HG03378 (cell line): ENCODE results near the gene LURAP1L.
"Not testable (repeated sequence)": the region's sequence is repeated elsewhere in the genome, so short reads cannot be mapped to it uniquely, and the experiment has no call there.

Experiments
- ATAC-seq: cut with Tn5 transposase; IDR thresholded peaks from one replicate; pipeline ENCODE4 v1.9.1; 2021; ENCODE audit warnings: mild to moderate bottlenecking, moderate library complexity; ENCODE audit not compliant: unreplicated experiment

LURAP1L gene

DNA sequence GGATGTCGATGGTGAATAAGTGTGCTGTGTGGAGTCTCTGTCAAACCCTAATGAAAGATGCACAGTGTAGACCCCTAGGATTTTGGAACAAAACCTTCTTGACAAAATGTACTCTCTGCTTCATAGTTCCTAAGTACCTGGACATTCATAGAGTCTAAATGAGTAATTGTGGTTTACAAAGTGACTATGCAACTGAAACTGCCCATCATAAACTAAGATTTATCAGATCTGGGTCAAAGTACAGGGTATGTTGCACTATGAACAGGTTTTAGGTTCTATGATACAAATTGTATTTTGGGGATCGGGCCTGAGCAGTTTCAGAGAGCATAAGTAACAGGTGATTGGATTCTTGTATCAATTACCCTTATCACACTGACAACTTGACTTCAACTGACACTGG, 79.4 kb downstream of the LURAP1L start:
- ATAC-seq, result no peak

DNA sequence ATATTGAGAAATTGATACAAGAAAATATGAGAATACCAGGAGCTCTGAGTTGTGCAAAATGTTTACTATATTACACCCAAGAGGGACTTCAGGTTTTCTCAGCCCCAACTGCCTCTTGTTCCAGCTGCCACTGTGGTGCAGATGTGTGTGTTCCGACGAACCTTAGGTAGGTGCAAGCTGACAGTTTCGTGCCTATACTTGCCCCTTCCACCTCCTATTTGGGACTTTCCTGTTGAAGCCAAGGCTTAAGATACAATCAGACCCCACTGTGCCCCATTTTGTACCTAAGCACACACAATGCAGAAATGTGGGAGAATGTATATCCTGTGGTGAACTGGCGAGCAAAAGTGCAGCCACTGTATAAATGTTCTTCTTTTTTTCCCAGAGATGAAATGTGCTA, 80.2 kb downstream of the LURAP1L start:
- no peak for ATAC-seq

DNA sequence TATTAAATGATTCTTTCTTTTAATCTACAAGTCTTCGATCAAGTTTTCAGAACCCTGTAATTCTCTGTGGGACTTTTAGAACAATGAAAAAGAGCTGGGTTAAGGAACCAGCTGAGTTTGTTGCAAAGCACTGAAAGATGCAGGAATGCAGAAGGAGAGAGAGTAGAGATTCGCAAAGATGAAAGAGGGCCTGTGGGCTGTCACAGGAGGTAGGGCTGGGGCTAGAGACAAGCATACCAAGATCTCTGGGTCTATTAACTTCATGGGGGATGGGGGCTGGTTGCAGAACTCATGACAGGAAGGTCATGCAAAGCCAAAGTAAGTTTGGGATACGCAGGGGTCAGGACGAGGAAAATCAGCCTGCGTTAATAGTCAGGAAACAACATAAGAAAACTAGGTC, 81.8 kb downstream of the LURAP1L start:
- ATAC-seq, result no peak

DNA sequence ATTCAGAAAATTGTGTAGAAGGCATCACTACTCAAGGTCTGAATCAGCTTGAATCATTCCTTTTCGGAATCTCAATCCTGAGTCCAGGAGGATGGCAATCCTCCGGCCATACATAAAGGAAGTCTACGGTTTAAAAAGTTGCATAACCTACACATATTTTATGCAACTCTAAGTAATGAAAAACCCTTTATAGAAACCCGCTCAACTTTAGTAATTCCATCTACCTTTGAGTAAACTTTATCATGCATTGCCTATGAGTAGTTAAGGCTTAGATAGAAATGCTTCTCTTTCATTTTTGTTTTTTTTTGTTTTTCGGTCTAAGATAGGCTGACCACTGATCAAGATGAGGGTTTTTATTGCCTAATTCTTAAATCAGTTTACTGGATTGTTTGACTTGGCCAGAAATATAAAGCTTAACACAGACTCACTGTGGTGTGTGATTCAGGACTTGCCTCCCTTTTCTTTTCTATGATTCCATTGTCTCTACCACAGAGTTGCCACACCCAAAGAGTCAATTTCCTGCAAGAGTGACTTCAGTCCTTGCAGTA, 85.0 kb downstream of the LURAP1L start:
- no peak for ATAC-seq

DNA sequence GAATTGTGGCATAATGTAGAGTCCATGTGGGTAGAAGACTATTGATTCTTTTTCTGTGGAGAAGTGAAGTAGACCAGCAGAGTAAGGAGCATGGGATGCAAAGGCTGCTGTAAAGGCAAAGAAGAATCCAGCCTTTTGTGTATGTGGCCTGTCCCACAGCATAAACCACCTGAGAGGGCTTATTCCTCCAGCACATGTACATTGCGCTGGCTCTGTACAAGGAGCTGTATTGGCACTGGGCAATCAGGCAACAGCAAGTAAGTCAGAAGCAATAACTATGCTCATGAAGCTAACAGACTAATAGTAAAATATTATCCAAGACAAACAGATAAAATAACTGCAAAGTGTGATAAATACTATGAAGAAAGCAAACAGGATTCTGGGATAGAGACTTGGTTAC, 86.2 kb downstream of the LURAP1L start:
- no peak for ATAC-seq

DNA sequence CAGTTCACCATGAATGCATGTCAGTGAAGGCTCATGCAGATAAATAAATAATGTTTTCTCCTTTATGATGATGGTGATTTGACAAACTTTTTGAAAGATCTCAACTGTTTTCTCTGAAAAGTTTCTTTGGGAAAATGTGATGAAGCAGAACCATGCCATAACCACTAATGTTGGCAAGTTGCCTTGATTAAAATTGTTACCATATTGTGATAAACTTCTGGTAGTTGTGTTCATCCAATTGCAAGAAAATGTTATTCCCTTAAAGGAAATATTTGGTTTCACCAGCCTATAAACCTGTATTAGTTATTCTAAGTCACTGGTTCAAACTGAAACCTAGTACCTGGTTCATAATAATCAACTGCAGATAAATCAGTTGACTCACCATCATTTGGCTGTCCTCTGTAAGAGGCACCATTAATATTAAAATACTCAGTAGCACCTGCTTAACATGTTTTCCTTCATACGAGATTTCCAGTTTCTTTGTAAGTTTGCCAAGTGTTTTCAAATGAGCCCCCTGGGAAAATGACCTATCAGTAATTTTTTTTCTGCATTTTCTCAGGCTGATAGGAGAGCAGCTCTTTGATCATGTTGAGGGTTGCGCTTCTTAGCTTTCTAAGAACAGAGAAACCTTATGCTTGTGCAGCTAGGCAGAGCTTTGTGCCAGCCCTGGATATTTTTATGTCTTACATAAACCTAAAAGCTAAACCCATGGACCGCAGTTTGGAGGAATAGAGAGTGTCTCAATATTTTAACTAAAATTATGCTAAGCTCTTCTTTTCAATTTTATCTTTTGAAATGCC, 88.0 kb downstream of the LURAP1L start:
- no peak for ATAC-seq

DNA sequence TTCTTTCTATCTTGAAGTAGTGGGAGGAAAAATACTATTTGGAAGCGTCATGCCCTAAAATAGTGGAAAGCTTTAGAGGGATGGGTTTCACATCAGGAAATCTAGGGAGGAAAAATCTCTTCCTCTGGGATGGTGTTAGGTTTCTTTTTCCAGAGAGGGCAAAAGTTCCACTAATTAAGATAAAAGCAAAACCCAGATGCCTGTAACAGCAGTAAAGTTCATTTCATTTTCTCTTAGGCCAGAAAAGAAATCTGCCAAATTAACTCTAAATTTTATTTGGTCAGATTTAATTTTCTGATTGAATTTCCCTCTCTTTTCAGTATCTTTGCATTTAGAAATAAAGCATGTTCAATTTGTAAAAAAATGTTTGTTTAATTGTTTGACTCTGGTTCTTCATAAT, 88.8 kb downstream of the LURAP1L start:
- ATAC-seq, result no peak

DNA sequence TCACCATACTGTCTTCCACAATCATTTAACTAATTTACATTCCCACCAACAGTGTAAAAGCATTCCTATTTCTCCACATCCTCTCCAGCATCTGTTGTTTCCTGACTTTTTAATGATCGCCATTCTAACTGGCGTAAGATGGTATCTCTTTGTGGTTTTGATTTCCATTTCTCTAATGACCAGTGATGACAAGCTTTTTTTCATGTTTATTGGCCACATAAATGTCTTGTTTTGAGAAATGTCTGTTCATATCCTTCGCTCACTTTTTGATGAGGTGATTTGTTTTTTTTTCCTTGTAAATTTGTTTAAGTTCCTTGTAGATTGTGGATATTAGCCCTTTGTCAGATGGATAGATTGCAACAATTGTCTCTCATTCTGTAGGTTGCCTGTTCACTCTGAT, 90.6 kb downstream of the LURAP1L start:
- ATAC-seq, result not testable (repeated sequence)
